Colonic mucosa (tissue), 4 donors: ENCODE data around the gene RNMT. TPM values are rescaled to one million over a fixed set of nuclear protein-coding genes. Genes with fewer than 3 reads are reported as not detected.

Experiments used
- DNase-seq: peaks from one replicate; pipeline ENCODE4 v3.0.0-alpha.2; 2020
- H3K27ac ChIP-seq: fragments of 200-600 bp; one replicate; pipeline ENCODE4 v1.8.0; 2021
- H3K27me3 ChIP-seq: fragments of 200-600 bp; one replicate; pipeline ENCODE4 v1.8.0; 2021
- H3K36me3 ChIP-seq: fragments of 200-600 bp; one replicate; pipeline ENCODE4 v1.8.0; 2021
- H3K4me1 ChIP-seq: fragments of 200-600 bp; one replicate; pipeline ENCODE4 v1.8.0; 2021; ENCODE audit warnings: mild to moderate bottlenecking
- H3K4me3 ChIP-seq: fragments of 200-600 bp; one replicate; pipeline ENCODE4 v1.8.0; 2021
- H3K9ac ChIP-seq, 2 donors: one replicate each; pipeline ENCODE4 v1.7.0; 2013; ENCODE audit warnings: control low read depth in 2 of 2, low read depth in 2 of 2, low read length in 2 of 2
- H3K9me3 ChIP-seq: fragments of 200-600 bp; one replicate; pipeline ENCODE4 v1.8.0; 2021
- CTCF ChIP-seq: fragments of 200-600 bp; IDR thresholded peaks from one replicate; pipeline ENCODE4 v1.8.0; 2022; ENCODE audit warnings: antibody characterized with exemption, mild to moderate bottlenecking
- intact Hi-C: fragments of 100-400 bp; cut with DNase I; formaldehyde crosslinking; loops from one replicate; pipeline ENCODE4 v1.14.1; 2022
- total RNA-seq, 2 donors: library from RNA; stranded (reverse); fragmentation: NEBNext Ultra II Directional in 1 of 2; extraction: Animal tissue kit (Norgen Biotek cat#: 25700) in 1 of 2; gene quantifications; one replicate each; pipeline ENCODE4 v1.2.1, GENCODE V29; 2021
- donor health status: healthy.
- donor health status: DM: no; HTN: no; CAD: no.
- donor health status: DM: no; HTN: no; CAD: no.

The RNMT gene
- total RNA-seq, 2 donors from 2014 or later: 17.0 to 43.4 TPM

DNA sequence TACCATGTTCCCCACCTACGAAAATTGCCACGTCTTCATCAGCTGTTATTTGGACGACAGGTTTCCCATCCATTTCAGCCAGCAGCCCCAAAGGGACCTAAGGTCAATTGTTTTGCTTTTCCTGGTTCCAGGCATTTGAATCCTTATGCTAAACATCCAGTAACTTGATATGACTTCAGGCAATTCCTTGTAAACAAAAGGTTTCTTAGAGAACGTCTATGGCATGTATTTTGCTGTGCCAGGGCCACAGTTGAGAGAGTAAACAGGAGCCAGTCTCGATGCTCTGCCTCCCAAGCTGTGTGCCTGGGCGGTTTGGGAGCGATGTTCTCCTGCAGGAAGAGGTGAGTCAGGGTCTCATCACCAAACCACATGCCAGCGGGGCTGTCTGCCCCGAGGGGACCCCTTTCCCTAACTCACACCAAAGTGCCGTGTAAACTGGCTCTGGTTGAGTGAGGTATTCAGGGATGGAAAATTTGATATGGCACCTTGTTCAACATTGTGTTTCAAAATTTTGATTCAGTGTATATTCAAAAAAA is 84.5 kb downstream of the RNMT start:
- intact Hi-C loops: no loop called here
- Histone ChIP-seq H3K9me3 (no peaks in the 10 kb centered on the region), H3K27me3 (no peaks in the 10 kb centered on the region), H3K4me1 (no peaks in the 10 kb centered on the region), H3K27ac (no peak overlapping the region), H3K9ac (no peak overlapping the region), H3K36me3 (no peaks in the 10 kb centered on the region), H3K4me3 (no peak overlapping the region)
- TF ChIP-seq CTCF: no peak
- no peak for DNase-seq

- no peak overlapping the region for H3K9ac ChIP-seq
- no peaks in the 10 kb centered on the region for H3K9me3 ChIP-seq
- no peak for TF ChIP-seq CTCF
- DNase-seq: no peak
- H3K36me3 ChIP-seq: no peaks in the 10 kb centered on the region
- intact Hi-C loops: no loop called here
- no peak overlapping the region for H3K27ac ChIP-seq
- H3K4me3 ChIP-seq: no peak overlapping the region
- no peaks in the 10 kb centered on the region for H3K27me3 ChIP-seq
- H3K4me1 ChIP-seq: no peaks in the 10 kb centered on the region
These were observed 85.5 kb downstream of the RNMT start for GRCh38 chr18:13811993-13812392.

GRCh38 chr18:13813271-13813849 is 86.9 kb downstream of the RNMT start:
- DNase-seq: peak; percentile 77
- Histone ChIP-seq H3K27ac (no peak overlapping the region), H3K9ac (no peak overlapping the region), H3K9me3 (no peaks in the 10 kb centered on the region), H3K27me3 (no peaks in the 10 kb centered on the region), H3K4me1 (no peaks in the 10 kb centered on the region), H3K4me3 (no peak overlapping the region), H3K36me3 (no peaks in the 10 kb centered on the region)
- intact Hi-C loops: no loop called here
- peak; percentile 76 for TF ChIP-seq CTCF

Other genes starting within 250 kb of the RNMT start
- gene FAM210A, start 115 bp upstream of the RNMT start, total RNA-seq: 10 to 100 TPM; 18.6 to 31.0 TPM
- gene MC5R, start 97.5 kb downstream of the RNMT start, total RNA-seq: not detected
- gene MC2R, start 188.9 kb downstream of the RNMT start, total RNA-seq: not detected